PC-9 (cell line): ENCODE measurements around the gene VWA8. TPM values are rescaled to one million over a fixed set of nuclear protein-coding genes. Genes with fewer than 3 reads are reported as not detected.

Experiments
- BruUV-seq: library from RNA; stranded (reverse); fragments of 400-500 nt; replicated peaks from 2 replicates; lab custom pipeline; 2021; lab: Mats Ljungman, UMichigan
- CTCF ChIA-PET: fragments of 300-600 bp; sonication (Branson Sonifier 250); formaldehyde crosslinking; loops from one replicate; lab custom pipeline; 2022; ENCODE audit warnings: antibody characterized with exemption; lab: Charles Lee
- POLR2A ChIA-PET: fragments of 300-600 bp; sonication (Branson Sonifier 250); formaldehyde crosslinking; loops from one replicate; lab custom pipeline; 2022; ENCODE audit warnings: antibody characterized with exemption; ENCODE audit not compliant: unreplicated experiment; lab: Charles Lee
- DNase-seq, 2 experiments: peaks; one replicate each; pipeline versions ENCODE4 v3.0.0 to v3.0.0-alpha.2; 2015 to 2022; ENCODE audit warnings: mixed read lengths in 1 of 2
- H2AFZ ChIP-seq: fragments of 200-600 bp; sonication (generic); 2 replicates; pipeline ENCODE4 v1.8.1; 2017; ENCODE audit warnings: antibody characterized with exemption
- H3F3A ChIP-seq: fragments of 200-600 bp; sonication (generic); 2 replicates; pipeline ENCODE4 v1.8.1; 2017; ENCODE audit warnings: antibody characterized with exemption, mild to moderate bottlenecking, low read depth; ENCODE audit not compliant: insufficient read depth
- H3K27ac ChIP-seq: fragments of 200-600 bp; sonication (generic); 2 replicates; pipeline ENCODE4 v1.6.1; 2016; ENCODE audit warnings: mixed run types
- H3K27me3 ChIP-seq: fragments of 200-600 bp; sonication (generic); 2 replicates; pipeline ENCODE4 v1.6.1; 2016; ENCODE audit warnings: low read depth, mixed run types; ENCODE audit not compliant: insufficient read depth
- H3K36me3 ChIP-seq: fragments of 200-600 bp; sonication (generic); 2 replicates; pipeline ENCODE4 v1.6.1; 2016; ENCODE audit warnings: low read depth, mixed run types
- H3K4me1 ChIP-seq: fragments of 200-600 bp; sonication (generic); replicated peaks from 2 replicates; pipeline ENCODE4 v1.6.1; 2016; ENCODE audit warnings: mixed run types; ENCODE audit not compliant: insufficient read depth
- H3K4me2 ChIP-seq: fragments of 200-600 bp; sonication (generic); 2 replicates; pipeline ENCODE4 v1.6.1; 2017; ENCODE audit warnings: mixed run types
- H3K4me3 ChIP-seq: fragments of 200-600 bp; sonication (generic); 2 replicates; pipeline ENCODE4 v1.6.1; 2016; ENCODE audit warnings: mixed run types
- H3K79me2 ChIP-seq: fragments of 200-600 bp; sonication (generic); 2 replicates; pipeline ENCODE4 v1.6.1; 2017; ENCODE audit warnings: low read depth, mixed run types
- H3K9me2 ChIP-seq: fragments of 200-600 bp; sonication (generic); 2 replicates; pipeline ENCODE4 v1.8.1; 2017; ENCODE audit warnings: mild to moderate bottlenecking; ENCODE audit not compliant: insufficient read depth
- H3K9me3 ChIP-seq: fragments of 200-600 bp; sonication (generic); 2 replicates; pipeline ENCODE4 v1.8.1; 2016; ENCODE audit warnings: low read depth; ENCODE audit not compliant: insufficient read depth
- H4K20me1 ChIP-seq: fragments of 200-600 bp; sonication (generic); 2 replicates; pipeline ENCODE4 v1.8.1; 2017; ENCODE audit not compliant: insufficient read depth
- CTCF ChIP-seq: fragments of 200-600 bp; sonication (generic); conservative IDR thresholded peaks from 2 replicates; pipeline ENCODE4 v1.6.1; 2017; ENCODE audit warnings: mixed run types, antibody characterized with exemption, mild to moderate bottlenecking, moderate library complexity
- EZH2 ChIP-seq: fragments of 200-600 bp; sonication (generic); IDR thresholded peaks from 2 replicates; pipeline ENCODE4 v1.8.0; 2017; ENCODE audit warnings: antibody characterized with exemption, low read depth
- intact Hi-C: fragments of 100-400 bp; cut with micrococcal nuclease; formaldehyde crosslinking; loops from one replicate; pipeline ENCODE4 v1.10.0; 2022; ENCODE audit not compliant: unreplicated experiment
- total RNA-seq: library from RNA; stranded (reverse); gene quantifications from 2 replicates; pipeline ENCODE4 v1.2.3, GENCODE V29; 2021

The VWA8 gene
- total RNA-seq, 1 experiment from 2014 or later, result 14.1 TPM

GRCh38 chr13:41660411-41660810 is 300.5 kb downstream of the VWA8 start:
- H3K36me3 ChIP-seq, result no peaks in the 10 kb centered on the region
- no peak overlapping the region for H3K4me2 ChIP-seq
- no peaks in the 10 kb centered on the region for H3K9me3 ChIP-seq
- H3K79me2 ChIP-seq, result no peaks in the 10 kb centered on the region
- no peak for TF ChIP-seq CTCF
- TF ChIP-seq EZH2, result no peak
- BruUV-seq, result no TSS peak
- POLR2A ChIA-PET, result no interaction called here
- DNase-seq, result no peak
- H3K27ac ChIP-seq, result no peak overlapping the region
- no peaks in the 10 kb centered on the region for H3K9me2 ChIP-seq
- H4K20me1 ChIP-seq, result no peaks in the 10 kb centered on the region
- H2AFZ ChIP-seq, result no peak overlapping the region
- H3K4me1 ChIP-seq, result no peaks in the 10 kb centered on the region
- CTCF ChIA-PET, result interaction anchor here (0.5 kb wide), 1 partner anchor 278 kb away, joined by 3 read pairs; no protein-coding TSS in a partner anchor
- intact Hi-C loops, result loop anchor here (10.0 kb wide), 1 partner anchor 384 kb away; the partner anchor contains the start of gene DGKH
- no peak overlapping the region for H3K4me3 ChIP-seq
- H3F3A ChIP-seq, result no peaks in the 10 kb centered on the region
- no peaks in the 10 kb centered on the region for H3K27me3 ChIP-seq

- H3K4me1 ChIP-seq, result no peaks in the 10 kb centered on the region
- no peaks in the 10 kb centered on the region for H3K27me3 ChIP-seq
- no peaks in the 10 kb centered on the region for H3K9me2 ChIP-seq
- no peak overlapping the region for H2AFZ ChIP-seq
- no peaks in the 10 kb centered on the region for H4K20me1 ChIP-seq
- no peaks in the 10 kb centered on the region for H3K79me2 ChIP-seq
- H3F3A ChIP-seq, result no peaks in the 10 kb centered on the region
- ChIA-PET CTCF (no interaction called here), POLR2A (no interaction called here)
- H3K36me3 ChIP-seq, result no peaks in the 10 kb centered on the region
- H3K9me3 ChIP-seq, result no peaks in the 10 kb centered on the region
- H3K4me3 ChIP-seq, result no peak overlapping the region
- no TSS peak for BruUV-seq
- intact Hi-C loops, result no loop called here
- no peak for DNase-seq
- H3K4me2 ChIP-seq, result no peak overlapping the region
- no peak overlapping the region for H3K27ac ChIP-seq
- no peak for TF ChIP-seq CTCF
- TF ChIP-seq EZH2, result no peak
These were observed 302.8 kb downstream of the VWA8 start for GRCh38 chr13:41658057-41658661.

GRCh38 chr13:41655997-41656396 is 304.9 kb downstream of the VWA8 start:
- Histone ChIP-seq H2AFZ (no peak overlapping the region), H3K4me2 (no peak overlapping the region), H4K20me1 (no peaks in the 10 kb centered on the region), H3F3A (no peaks in the 10 kb centered on the region), H3K27me3 (no peaks in the 10 kb centered on the region), H3K36me3 (no peaks in the 10 kb centered on the region), H3K9me3 (no peaks in the 10 kb centered on the region), H3K9me2 (no peaks in the 10 kb centered on the region), H3K79me2 (no peaks in the 10 kb centered on the region), H3K4me1 (no peaks in the 10 kb centered on the region), H3K27ac (no peak overlapping the region), H3K4me3 (no peak overlapping the region)
- no peak for DNase-seq
- no TSS peak for BruUV-seq
- ChIA-PET POLR2A (no interaction called here), CTCF (interaction anchor here (1.0 kb wide), 1 partner anchor 20 kb away, joined by 4 read pairs; no protein-coding TSS in a partner anchor)
- TF ChIP-seq EZH2 (no peak), CTCF (no peak)
- intact Hi-C loops, result no loop called here
